IPS DF 4.7 (cell line): ENCODE data around the gene TRIM74.
"Not testable (repeated sequence)": the region's sequence is repeated elsewhere in the genome, so short reads cannot be mapped to it uniquely, and the experiment has no call there.

Experiments
- DNase-seq: peaks from one replicate; pipeline ENCODE4 v3.0.0-alpha.2; 2013; ENCODE audit warnings: low spot score; ENCODE audit errors: extremely low read depth

TRIM74 gene

GRCh38 chr7:72960029-72960428 lies 9.2 kb downstream of the TRIM74 start:
- DNase-seq = not testable (repeated sequence)

GRCh38 chr7:72954563-72955198 lies 14.6 kb downstream of the TRIM74 start:
- not testable (repeated sequence) for DNase-seq

DNA sequence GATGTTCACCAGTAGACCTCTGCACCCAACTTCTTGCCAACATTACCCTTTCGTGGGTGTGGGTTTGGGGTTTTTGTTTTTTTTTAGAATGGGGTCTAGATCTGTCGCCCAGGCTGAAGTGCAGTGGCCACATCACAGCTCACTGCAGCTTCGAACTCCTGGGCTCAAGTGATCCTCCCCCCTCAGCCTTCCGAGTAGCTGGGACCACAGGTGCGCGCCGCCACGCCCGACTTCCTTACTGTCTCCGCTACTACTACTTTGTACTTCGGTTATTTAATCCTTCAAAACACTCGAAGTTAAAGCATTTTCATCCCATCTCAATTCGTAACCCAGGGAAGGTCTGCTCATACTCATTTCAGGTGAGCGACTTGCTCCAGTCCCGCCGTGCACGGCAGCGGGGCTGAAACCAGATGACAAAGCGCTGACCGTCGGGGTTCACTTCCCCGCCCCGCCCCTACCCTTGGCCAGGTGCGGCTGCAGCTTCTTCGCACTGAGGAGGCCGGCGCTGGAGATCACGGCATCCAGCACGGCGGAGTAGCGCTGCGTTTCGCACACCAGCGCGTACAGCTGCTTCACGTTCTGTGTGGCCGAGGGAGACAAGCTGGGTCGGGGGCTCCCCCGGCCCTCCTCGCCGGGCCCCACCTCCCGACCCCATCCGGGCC lies 15.2 kb downstream of the TRIM74 start:
- not testable (repeated sequence) for DNase-seq

DNA sequence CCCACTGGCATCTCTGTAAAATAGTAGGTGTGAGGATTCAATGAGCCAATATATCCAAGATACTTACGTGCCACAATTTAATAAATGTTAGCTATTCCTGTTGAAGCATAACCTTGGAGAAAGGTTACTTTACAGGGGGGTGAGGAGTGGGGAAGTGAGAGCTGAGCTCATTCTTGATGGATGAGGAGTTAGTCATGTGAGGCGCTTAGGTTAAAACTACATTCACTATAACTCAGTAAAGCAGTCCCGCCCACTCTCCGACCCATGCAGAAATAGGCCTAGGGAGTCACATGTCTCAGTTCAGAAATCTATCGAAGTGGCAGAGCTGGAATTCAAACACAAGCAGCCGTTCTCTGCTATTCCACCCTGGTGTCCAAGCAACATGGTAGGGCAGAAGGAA lies 18.8 kb downstream of the TRIM74 start:
- not testable (repeated sequence) for DNase-seq

GRCh38 chr7:72949686-72950085 lies 19.6 kb downstream of the TRIM74 start:
- not testable (repeated sequence) for DNase-seq

GRCh38 chr7:72949276-72949675 lies 20.0 kb downstream of the TRIM74 start:
- not testable (repeated sequence) for DNase-seq

DNA sequence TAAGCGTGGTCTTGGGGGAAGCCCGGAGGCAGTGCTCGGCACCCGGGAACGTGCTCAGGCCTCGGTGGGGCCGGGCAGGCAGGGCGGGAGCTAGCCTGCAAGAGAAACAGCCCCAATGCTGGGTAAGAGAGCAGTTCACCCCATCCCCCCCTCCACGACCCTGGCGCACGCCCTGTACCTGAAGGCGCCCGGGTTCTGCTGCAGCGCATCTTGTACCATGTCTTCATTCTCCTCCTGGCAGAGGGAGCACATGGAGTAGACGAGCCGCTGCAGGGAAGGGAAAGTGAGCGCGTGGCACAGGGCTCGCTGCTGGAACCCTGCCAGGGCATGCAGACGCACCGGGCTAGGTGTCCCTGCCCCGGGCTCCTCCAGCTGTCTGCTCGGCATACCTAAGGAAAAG lies 20.6 kb downstream of the TRIM74 start:
- not testable (repeated sequence) for DNase-seq

DNA sequence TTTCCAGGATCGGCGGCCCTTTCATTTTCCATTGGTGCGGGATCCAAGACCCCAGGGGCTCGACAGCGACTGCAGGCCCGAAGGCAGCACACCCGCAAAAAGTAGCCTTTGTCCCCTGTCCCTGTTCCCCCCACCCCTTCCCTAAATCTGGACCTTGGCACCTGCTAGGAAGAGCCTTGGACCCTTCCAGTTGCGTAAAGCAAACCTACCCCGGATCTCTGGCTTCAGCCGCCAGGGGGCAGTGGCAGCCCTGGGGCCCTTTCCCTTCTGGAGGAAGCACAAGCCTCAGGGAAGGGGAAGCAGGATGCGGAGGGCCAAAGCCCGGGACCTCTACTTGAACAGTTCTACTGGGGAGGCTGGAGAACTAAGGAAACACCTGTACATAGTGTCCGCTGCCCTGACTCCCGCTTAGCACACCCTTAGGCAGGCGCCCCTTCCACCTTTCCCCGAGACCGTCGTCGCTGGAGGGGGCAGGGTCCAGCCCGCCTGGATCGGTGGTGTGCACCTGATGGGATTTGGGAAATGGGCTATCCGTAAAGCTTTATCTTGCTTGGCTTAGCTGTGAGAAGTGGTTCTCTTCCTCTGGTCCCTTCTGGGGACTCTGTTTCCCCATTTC lies 23.0 kb downstream of the TRIM74 start:
- not testable (repeated sequence) for DNase-seq

DNA sequence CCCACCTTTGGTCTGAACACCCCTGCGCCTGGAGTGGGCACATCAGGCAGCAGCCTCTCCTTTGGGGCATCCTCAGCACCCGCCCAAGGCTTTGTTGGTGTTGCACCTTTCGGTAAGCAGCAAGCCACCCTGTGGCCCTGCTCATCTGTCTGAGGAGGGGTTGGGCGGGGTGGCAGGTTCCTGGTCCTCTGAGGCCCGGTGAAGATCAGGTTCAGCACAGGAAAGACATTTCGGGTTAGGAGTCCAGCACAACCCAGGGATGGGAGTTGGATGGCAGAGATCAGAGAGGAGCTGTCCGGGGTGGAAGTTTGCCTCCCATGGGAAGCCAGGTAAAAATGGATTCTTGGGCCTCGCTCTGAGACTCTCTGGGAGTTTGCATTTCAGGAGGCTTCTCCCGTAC lies 23.7 kb downstream of the TRIM74 start:
- DNase-seq = not testable (repeated sequence)

DNA sequence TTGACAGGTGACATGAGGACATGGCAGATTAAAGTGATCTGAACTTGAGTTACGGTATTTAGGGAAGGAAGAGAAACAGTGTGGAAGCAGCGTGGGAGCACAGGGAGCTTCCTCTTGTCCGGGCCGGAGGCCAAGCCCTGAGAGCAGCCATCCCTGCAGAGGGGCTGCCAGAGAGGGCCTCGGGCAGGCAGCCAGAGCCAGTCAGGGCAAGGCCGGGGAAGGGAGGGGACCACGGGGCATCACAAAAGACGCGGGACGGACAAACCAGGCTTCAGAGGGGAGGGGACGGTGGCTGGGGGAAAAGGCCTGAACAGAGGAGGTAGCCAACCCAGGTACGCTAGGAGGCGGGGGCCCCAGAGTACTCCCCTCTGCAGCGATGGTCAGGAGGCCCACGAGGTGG lies 24.3 kb downstream of the TRIM74 start:
- DNase-seq = not testable (repeated sequence)

GRCh38 chr7:72942956-72943355 lies 26.3 kb downstream of the TRIM74 start:
- DNase-seq = not testable (repeated sequence)

- not testable (repeated sequence) for DNase-seq
Measured at GRCh38 chr7:72942022-72942705, 27.1 kb downstream of the TRIM74 start.

DNA sequence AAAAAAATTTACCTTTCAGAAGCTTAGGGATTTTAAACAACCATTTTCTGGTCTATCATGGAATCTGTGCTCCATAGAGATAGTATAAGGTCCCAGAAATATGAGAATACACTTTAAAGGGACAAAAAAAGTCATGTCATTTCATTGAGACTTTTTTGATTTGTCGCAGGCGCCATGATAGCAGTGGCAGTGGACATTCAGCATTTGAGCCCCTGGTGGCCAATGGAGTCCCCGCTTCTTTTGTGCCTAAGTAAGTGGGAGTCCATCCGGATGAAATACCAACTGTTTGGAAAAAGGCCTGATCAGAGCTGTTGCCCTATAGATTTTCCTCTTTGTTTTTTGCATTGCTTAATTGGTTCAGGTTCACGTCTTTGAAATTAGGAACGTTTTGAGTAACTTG lies 41.0 kb downstream of the TRIM74 start:
- not testable (repeated sequence) for DNase-seq

DNA sequence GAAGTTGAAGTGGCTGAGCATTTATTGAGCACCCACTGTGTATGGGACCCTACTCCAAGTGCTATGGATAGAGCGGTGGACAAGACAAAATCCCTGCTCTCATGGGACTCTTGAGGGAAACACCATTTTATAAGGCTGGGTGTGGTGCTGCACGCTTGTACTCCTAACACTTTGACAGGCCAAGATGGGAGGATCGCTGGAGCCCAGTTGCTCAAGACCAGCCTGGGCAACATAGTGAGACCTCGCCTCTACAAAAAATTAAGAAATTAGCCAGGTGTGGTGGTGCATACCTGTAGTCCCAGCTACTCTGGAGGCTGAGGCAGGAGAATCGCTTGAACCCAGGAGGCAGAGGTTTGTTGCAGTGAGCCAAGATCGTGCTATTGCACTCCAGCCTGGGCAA lies 41.5 kb downstream of the TRIM74 start:
- DNase-seq = not testable (repeated sequence)

DNA sequence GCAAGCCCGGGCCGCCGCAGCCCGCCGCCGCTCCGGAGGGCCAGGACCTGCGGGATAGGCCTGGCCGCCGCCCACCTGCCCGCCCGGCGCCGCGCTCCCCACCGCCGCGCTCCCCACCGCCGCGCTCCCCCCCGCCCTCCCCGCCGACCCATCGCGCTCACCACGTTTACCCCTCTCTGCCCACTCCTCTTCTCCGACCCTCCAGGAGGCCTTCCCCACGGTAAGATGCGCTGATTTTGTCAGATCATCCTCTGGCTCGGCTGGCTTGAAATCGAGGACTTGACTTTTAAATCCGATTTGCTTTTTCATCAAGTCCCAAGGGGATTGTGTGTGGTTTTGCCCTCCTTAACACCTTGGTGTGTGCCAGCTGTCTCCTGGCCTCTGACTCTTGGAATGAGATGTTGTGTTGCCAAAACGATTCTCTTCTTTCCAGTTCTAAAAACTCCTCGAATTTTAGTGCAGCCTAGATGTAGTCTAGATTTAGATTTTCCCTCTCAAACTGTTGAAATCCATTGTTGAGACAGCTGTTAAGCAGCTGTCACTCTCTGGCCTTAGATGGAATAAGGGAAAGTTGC lies 43.6 kb downstream of the TRIM74 start:
- DNase-seq = no peak

- DNase-seq = no peak
Measured at GRCh38 chr7:72924733-72925545, 44.3 kb downstream of the TRIM74 start, which contains the start of gene POM121. Gene POM121 (plus strand): TSS chr7:72925095. CDS start chr7:72925122, 27 bp downstream.

- DNase-seq = no peak
Measured at GRCh38 chr7:72924386-72924732, 44.9 kb downstream of the TRIM74 start.

GRCh38 chr7:72919256-72919775 lies 50.0 kb downstream of the TRIM74 start:
- DNase-seq = no peak

DNA sequence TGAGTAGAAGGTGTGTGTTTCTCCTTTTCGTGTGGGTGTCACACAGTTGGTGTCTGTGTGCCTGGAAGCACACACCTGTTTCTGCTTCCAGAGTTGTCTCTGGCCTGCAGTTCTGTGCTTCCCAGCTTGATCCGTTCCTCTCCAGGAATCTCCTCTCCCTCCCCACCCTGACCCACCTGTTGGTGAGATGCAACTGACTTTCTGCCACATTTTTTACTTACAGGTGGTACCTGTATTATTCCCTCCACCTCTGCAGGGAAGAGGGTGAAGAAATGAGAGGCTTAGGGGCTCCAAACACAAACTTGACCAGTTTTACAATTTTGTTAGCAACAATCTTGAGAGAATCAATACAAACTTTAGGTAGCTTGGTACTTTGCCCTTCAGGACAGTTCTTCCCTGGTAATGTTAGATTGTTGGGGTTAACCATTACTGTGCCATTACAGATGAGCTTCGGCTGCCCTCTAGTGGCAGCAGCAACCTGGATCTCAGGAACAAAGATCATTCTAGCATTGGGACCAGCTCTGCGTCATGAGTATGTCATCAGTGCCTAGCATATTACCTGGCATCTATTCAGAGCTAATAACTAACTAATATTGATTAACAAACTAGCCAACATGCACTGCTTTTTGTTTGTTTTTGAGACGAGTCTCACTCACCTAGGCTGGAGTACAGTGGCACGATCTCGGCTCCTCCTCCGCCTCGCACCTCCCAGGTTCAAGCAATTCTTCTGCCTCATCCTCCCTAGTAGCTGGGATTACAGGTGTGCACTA lies 54.3 kb downstream of the TRIM74 start:
- not testable (repeated sequence) for DNase-seq

- DNase-seq = not testable (repeated sequence)
Measured at GRCh38 chr7:72913750-72914149, 55.5 kb downstream of the TRIM74 start.
